GM10847 (cell line): Measurements from ENCODE around the gene ABCC10.

Source experiments
- POLR2A ChIP-seq: IDR thresholded peaks from 2 replicates; pipeline ENCODE4 v1.6.1; 2011; ENCODE audit not compliant: insufficient read length; ENCODE audit errors: extremely low read depth

ABCC10 gene

GRCh38 chr6:43496370-43497128 is 69.2 kb downstream of the ABCC10 start:
- no peak for TF ChIP-seq POLR2A

GRCh38 chr6:43497129-43497396 is 69.7 kb downstream of the ABCC10 start:
- no peak for TF ChIP-seq POLR2A

- no peak for TF ChIP-seq POLR2A
Observed at GRCh38 chr6:43497689-43498088, 70.3 kb downstream of the ABCC10 start.

GRCh38 chr6:43499028-43499815 is 71.9 kb downstream of the ABCC10 start:
- TF ChIP-seq POLR2A: no peak
